ENCODE data around the gene ENKD1. TPM values are rescaled to one million over a fixed set of nuclear protein-coding genes. Genes with fewer than 3 reads are reported as not detected.

Gene ENKD1
- total RNA-seq, 1 donor from 2014 or later: 6.9 TPM

- TF ChIP-seq, protein P1, sequence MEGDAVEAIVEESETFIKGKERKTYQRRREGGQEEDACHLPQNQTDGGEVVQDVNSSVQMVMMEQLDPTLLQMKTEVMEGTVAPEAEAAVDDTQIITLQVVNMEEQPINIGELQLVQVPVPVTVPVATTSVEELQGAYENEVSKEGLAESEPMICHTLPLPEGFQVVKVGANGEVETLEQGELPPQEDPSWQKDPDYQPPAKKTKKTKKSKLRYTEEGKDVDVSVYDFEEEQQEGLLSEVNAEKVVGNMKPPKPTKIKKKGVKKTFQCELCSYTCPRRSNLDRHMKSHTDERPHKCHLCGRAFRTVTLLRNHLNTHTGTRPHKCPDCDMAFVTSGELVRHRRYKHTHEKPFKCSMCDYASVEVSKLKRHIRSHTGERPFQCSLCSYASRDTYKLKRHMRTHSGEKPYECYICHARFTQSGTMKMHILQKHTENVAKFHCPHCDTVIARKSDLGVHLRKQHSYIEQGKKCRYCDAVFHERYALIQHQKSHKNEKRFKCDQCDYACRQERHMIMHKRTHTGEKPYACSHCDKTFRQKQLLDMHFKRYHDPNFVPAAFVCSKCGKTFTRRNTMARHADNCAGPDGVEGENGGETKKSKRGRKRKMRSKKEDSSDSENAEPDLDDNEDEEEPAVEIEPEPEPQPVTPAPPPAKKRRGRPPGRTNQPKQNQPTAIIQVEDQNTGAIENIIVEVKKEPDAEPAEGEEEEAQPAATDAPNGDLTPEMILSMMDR (IDR thresholded peaks at IDR 0.05): no peak
- no peak for TF ChIP-seq EZH2phosphoT487 (IDR thresholded peaks at IDR 0.05)
- TF ChIP-seq EZH2 (IDR thresholded peaks at IDR 0.05): no peak
- no peak overlapping the region for H2AFZ ChIP-seq (replicated peaks)
- no peak overlapping the region for H3K27ac ChIP-seq
- DNase-seq (ENCODE audit: low spot score): no peak
- Mint-ChIP-seq H3K4me3 (no peak overlapping the region), H3K9me3 (no peaks in the 10 kb centered on the region), H3K27ac (no peak overlapping the region), H3K36me3 (peaks cover 8% of the 10 kb centered on the region), H3K4me1 (peaks cover 7% of the 10 kb centered on the region), H3K27me3 (ENCODE audit: insufficient read depth, low read depth) (peaks cover 4% of the 10 kb centered on the region)
- H4K20me1 ChIP-seq (ENCODE audit: low read depth): no peaks in the 10 kb centered on the region
- H3K9me3 ChIP-seq (ENCODE audit: low read depth): no peaks in the 10 kb centered on the region
- H3K4me2 ChIP-seq: no peak overlapping the region
- no peaks in the 10 kb centered on the region for H3K27me3 ChIP-seq
- no peaks in the 10 kb centered on the region for H3K36me3 ChIP-seq
- no peak overlapping the region for H3K4me3 ChIP-seq
- no peaks in the 10 kb centered on the region for H3K79me2 ChIP-seq (ENCODE audit: low read depth)
- H3F3A ChIP-seq (ENCODE audit: low read depth): no peaks in the 10 kb centered on the region
- no peak overlapping the region for H3K9ac ChIP-seq
- no peaks in the 10 kb centered on the region for H3K4me1 ChIP-seq
These were observed 11.9 kb upstream of the ENKD1 start for GRCh38 chr16:67678354-67679023.

- DNase-seq (ENCODE audit: low spot score): no peak
- Mint-ChIP-seq H3K9me3 (no peaks in the 10 kb centered on the region), H3K27ac (no peak overlapping the region), H3K4me1 (peaks cover 8% of the 10 kb centered on the region), H3K27me3 (ENCODE audit: insufficient read depth, low read depth) (peaks cover 4% of the 10 kb centered on the region), H3K36me3 (peaks cover 6% of the 10 kb centered on the region), H3K4me3 (no peak overlapping the region)
- TF ChIP-seq, protein P1 (IDR thresholded peaks at IDR 0.05): no peak
- TF ChIP-seq EZH2 (IDR thresholded peaks at IDR 0.05): no peak
- TF ChIP-seq EZH2phosphoT487 (IDR thresholded peaks at IDR 0.05): no peak
- no peak overlapping the region for H3K4me3 ChIP-seq
- no peaks in the 10 kb centered on the region for H3K36me3 ChIP-seq
- H4K20me1 ChIP-seq (ENCODE audit: low read depth): no peaks in the 10 kb centered on the region
- no peak overlapping the region for H3K4me2 ChIP-seq
- H3K27me3 ChIP-seq: no peaks in the 10 kb centered on the region
- no peak overlapping the region for H3K27ac ChIP-seq
- no peaks in the 10 kb centered on the region for H3F3A ChIP-seq (ENCODE audit: low read depth)
- no peak overlapping the region for H2AFZ ChIP-seq (replicated peaks)
- no peaks in the 10 kb centered on the region for H3K9me3 ChIP-seq (ENCODE audit: low read depth)
- no peaks in the 10 kb centered on the region for H3K4me1 ChIP-seq
- H3K79me2 ChIP-seq (ENCODE audit: low read depth): no peaks in the 10 kb centered on the region
- no peak overlapping the region for H3K9ac ChIP-seq
These were observed 11.2 kb upstream of the ENKD1 start for GRCh38 chr16:67677712-67678111.

DNA sequence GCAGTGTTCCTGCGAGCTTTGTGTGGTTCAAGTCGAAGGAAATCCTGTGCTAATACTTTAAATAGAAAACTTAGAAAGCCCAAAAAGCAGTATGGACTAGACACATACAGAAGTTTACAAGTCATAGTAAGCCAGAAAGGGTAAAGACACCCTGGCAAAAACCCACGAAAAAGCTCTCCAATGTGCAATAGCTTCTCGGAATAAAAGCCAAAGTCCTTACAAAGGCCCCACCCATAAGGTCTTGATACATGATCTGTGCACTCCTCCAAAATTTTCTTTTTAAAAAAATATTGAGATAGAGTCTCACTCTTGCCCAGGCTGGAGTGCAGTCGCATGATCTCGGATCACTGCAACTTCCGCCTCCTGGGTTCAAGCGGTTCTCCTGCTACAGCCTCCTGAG, 10.4 kb upstream of the ENKD1 start:
- H3K4me1 ChIP-seq: no peaks in the 10 kb centered on the region
- no peaks in the 10 kb centered on the region for H3F3A ChIP-seq (ENCODE audit: low read depth)
- no peak for DNase-seq (ENCODE audit: low spot score)
- peaks cover 12% of the 10 kb centered on the region for H3K4me1 Mint-ChIP-seq
- peaks cover 6% of the 10 kb centered on the region for H3K36me3 Mint-ChIP-seq
- H3K9ac ChIP-seq: no peak overlapping the region
- H3K4me3 Mint-ChIP-seq: no peak overlapping the region
- H3K27me3 ChIP-seq: no peaks in the 10 kb centered on the region
- H3K36me3 ChIP-seq: no peaks in the 10 kb centered on the region
- peaks cover 4% of the 10 kb centered on the region for H3K27me3 Mint-ChIP-seq (ENCODE audit: insufficient read depth, low read depth)
- H3K27ac ChIP-seq: no peak overlapping the region
- H3K4me3 ChIP-seq: no peak overlapping the region
- no peaks in the 10 kb centered on the region for H3K79me2 ChIP-seq (ENCODE audit: low read depth)
- no peaks in the 10 kb centered on the region for H3K9me3 Mint-ChIP-seq
- TF ChIP-seq, protein P1 (IDR thresholded peaks at IDR 0.05): no peak
- no peak for TF ChIP-seq EZH2 (IDR thresholded peaks at IDR 0.05)
- TF ChIP-seq EZH2phosphoT487 (IDR thresholded peaks at IDR 0.05): no peak
- H2AFZ ChIP-seq (replicated peaks): no peak overlapping the region
- no peak overlapping the region for H3K4me2 ChIP-seq
- no peaks in the 10 kb centered on the region for H3K9me3 ChIP-seq (ENCODE audit: low read depth)
- H3K27ac Mint-ChIP-seq: no peak overlapping the region
- no peaks in the 10 kb centered on the region for H4K20me1 ChIP-seq (ENCODE audit: low read depth)
